ENCODE results near the gene DESI1.
"Not testable (repeated sequence)": the region's sequence is repeated elsewhere in the genome, so short reads cannot be mapped to it uniquely, and the experiment has no call there.

The DESI1 gene

DNA sequence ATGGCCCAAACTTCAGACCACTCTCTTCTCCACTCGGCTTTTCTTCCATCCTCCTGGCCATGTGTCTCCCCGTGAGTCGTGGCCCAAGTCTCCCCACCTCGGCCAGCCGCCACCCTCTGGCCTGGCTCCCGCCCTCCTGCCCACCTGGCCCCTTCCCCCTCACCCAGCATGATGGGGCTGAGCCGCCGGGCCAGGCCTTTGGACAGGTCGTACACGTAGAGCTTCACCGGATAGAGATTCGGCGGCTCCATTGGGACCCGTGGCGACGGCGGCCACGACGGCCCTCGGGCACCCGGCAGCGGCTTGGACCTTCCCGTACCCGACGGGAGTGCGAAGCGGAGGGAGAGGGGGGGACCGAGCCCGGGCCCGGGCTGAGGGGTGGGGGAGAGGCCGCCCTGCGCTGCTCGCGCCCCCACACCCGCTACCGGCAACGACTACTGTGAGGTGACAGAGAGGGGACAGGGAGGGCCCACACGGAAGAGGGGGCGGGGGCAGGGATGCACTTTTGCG, at the start of gene DESI1:
Gene DESI1 (minus strand): TSS at position 455 of the 510 bp plus-strand sequence. CDS start 204 bp downstream, at position 251.
- no peak for DNase-seq (ENCODE audit: low read depth in 2 of 2)

GRCh38 chr22:41668971-41669911, 48.4 kb upstream of the DESI1 start:
- no peak for DNase-seq (ENCODE audit: low read depth in 2 of 2)

DNA sequence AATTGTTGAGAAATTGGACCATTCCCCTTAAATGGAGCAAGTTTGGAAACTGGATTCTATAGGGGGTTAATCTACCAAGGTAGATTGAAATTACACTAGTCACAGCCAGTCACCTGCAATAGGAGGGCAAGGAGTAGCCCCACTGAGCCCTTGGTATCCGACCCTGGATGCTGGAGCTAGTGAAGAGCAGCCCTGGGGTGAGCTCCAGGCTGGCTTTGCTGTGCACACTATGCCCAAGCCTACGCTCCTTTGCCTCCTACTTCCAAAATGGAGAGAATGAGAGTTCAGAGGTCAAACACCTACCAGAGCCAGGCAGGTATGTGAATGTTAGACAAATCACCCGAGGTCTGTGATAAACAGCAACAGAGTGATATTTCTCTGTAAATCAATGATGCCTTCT, 44.1 kb upstream of the DESI1 start:
- no peak for DNase-seq (ENCODE audit: low read depth in 2 of 2)

- DNase-seq (ENCODE audit: low read depth in 2 of 2): no peak
Observed at GRCh38 chr22:41664490-41664889, 43.6 kb upstream of the DESI1 start.

GRCh38 chr22:41663594-41663993, 42.8 kb upstream of the DESI1 start:
- not testable (repeated sequence) for DNase-seq (ENCODE audit: low read depth in 2 of 2)

DNA sequence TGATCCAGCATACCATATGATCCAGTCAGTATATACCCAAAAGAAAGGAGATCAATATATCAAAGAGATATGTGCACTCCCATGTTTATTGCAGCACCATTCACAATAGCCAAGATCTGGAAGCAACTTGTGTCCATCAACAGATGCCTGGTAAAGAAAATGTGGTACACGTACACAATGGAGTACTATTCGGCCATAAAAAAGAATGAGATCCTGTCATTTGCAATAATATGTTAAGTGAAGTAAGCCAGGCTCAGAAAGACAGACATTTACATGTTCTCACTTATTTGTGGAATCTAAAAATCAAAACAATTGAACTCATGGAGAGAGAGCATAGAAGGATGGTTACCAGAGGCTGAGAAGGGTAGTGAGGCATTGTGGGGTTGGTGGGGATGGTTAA, 40.9 kb upstream of the DESI1 start:
- no peak for DNase-seq (ENCODE audit: low read depth in 2 of 2)

DNA sequence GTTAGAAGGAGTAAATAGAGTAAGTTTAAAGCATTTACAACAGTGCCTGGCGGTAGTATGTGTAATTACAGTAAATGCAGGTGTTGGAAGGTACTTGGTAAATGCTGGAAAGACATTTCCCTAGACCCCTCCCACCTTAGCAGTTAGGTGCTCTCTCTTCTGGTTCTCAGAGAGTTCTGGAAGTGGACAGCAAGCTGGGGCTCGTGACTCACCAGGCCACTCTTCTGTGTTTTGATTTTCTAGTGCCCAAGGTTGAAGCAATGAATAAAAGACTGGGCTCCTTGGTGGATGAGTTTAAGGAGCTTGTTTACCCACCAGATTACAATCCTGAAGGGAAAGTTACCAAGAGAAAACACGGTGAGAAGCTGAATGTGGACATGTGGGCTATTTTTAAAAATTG, 40.2 kb upstream of the DESI1 start:
- DNase-seq (ENCODE audit: low read depth in 2 of 2): no peak

- DNase-seq (ENCODE audit: low read depth in 2 of 2): no peak
Observed at GRCh38 chr22:41660416-41660815, 39.6 kb upstream of the DESI1 start.

GRCh38 chr22:41659941-41660340, 39.1 kb upstream of the DESI1 start:
- DNase-seq (ENCODE audit: low read depth in 2 of 2): no peak

GRCh38 chr22:41658869-41659268, 38.0 kb upstream of the DESI1 start:
- no peak for DNase-seq (ENCODE audit: low read depth in 2 of 2)

- no peak for DNase-seq (ENCODE audit: low read depth in 2 of 2)
Observed at GRCh38 chr22:41657709-41658108, 36.9 kb upstream of the DESI1 start.

- no peak for DNase-seq (ENCODE audit: low read depth in 2 of 2)
Observed at GRCh38 chr22:41656556-41656955, 35.7 kb upstream of the DESI1 start.

GRCh38 chr22:41654322-41654721, 33.5 kb upstream of the DESI1 start:
- DNase-seq (ENCODE audit: low read depth in 2 of 2): no peak

DNA sequence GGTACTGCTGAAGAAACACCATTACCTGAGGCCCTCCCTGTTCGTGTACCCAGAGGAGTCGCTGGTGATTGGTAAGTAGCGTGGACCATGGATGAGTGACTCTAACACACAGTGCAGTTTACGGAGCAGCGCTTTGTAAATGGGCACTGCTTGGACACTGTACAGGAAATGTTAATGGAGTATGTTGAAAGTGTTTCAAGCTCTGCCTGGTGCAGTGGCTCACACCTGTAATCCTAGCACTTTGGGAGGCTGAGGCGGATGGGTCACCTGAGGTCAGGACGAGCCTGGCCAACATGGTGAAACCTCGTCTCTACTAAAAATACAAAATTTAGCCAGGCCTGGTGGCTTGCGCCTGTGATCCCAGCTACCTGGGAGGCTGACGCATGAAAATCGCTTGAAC, 30.0 kb upstream of the DESI1 start:
- DNase-seq (ENCODE audit: low read depth in 2 of 2): no peak

DNA sequence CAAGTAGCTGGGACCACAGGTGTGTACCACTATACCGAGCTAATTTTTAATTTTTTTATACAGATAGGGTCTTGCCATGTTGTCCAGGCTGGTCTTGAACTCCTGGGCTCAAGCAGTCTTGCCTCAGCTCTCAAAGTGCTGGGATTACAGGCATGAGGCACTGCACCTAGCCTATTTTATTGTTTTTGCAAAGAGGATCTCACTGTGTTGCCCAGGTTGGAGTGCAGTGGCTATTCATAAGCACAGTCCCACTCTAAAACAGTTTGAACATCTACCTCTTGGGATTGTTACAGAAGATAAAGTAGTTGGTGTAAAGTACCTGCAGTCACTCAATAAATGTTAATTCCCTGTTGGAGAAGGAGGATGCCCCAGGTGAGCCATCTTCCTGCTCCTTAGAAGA, 29.4 kb upstream of the DESI1 start:
- no peak for DNase-seq (ENCODE audit: low read depth in 2 of 2)

DNA sequence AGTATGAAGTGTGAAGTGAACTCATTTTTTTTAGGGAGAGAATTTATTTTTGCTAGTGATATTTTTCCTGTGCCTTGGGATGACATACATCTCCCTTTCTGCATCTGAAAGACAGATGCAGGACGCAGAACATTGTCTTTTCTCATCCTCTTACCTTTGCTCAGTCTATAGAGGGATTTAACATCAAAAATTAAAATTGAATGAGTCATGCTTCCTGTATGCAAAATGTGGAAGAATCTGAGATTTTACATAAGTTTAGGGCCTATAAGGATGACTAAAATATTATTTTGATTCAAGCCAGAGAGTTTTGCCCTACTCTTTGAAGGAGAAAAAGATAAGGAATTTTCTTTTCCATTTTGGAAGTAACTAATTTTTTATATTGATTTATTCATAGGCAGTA, 27.6 kb upstream of the DESI1 start:
- DNase-seq (ENCODE audit: low read depth in 2 of 2): no peak

GRCh38 chr22:41647771-41648170, 26.9 kb upstream of the DESI1 start:
- DNase-seq (ENCODE audit: low read depth in 2 of 2): no peak

DNA sequence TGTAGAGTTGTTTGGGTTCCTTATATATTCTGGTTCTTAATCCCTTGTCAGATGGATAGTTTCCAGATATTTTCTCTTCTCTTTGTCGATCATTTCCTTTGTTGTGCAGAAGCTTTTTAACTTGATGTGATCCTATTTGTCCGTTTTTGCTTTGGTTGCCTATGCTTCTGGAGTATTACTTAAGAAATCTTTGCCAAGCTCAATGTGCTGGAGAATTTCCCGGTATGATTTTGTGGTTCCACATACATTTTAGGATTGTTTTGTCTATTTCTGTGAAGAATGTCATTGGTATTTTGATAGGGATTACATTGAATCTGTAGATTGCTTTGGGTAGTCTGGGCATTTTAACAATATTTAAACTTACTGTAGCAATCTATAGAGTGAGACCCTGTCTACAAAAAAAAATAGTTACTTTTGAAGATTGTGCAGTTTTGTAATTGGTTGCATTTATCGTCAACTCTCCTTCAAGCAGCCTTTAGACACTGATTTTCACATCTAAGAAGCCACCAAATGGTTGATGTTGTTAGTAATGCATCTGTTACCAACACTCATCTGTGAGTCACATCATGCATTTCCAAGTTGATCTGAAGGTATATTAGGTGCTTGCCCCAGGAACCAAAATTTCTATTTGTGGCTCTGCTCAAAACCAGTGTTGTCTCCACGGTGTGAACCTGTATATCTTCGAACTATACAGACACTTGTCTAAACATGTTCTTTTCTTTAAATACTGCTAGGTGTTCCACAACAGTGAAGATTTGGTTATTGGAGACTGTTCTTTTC, 21.7 kb upstream of the DESI1 start:
- no peak for DNase-seq (ENCODE audit: low read depth in 2 of 2)

- DNase-seq (ENCODE audit: low read depth in 2 of 2): no peak
Observed at GRCh38 chr22:41641854-41642253, 21.0 kb upstream of the DESI1 start.

DNA sequence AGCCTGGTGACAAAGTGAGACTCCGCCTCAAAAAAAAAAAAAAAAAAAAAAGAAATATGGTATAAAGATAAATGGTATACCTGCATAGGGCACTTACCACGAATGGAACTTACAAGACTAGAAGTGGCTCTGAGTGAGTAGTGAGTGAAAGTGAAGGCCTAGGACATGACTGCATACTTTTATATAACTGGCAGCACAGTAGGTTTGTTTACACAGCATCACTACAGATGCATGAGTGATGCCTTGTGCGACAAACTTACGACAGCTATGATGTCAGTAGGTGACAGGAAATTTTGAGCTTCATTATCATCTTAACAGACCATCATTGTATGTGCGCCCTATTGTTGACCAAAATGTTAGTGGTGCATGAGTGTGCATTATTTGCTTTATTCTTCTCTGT, 17.9 kb upstream of the DESI1 start:
- DNase-seq (ENCODE audit: low read depth in 2 of 2): no peak

DNA sequence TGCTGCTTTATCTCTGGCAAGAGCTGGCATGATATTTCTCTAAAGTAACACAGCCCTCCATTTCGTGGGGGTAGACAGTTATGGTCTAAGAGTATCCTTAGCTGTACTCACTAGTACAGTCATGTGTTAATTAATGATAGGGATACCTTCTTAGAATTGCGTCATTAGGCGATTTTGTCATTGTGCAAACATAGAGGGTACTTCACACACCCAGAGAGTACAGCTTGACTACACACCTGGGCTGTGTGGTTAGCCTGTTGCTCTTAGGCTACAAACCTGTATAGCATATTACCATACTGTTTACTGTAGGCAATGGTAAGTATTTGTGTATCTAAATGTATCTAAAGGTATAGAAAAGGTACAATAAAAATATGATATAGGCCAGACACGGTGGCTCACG, 17.3 kb upstream of the DESI1 start:
- no peak for DNase-seq (ENCODE audit: low read depth in 2 of 2)

GRCh38 chr22:41637623-41638022, 16.8 kb upstream of the DESI1 start:
- DNase-seq (ENCODE audit: low read depth in 2 of 2): not testable (repeated sequence)

DNA sequence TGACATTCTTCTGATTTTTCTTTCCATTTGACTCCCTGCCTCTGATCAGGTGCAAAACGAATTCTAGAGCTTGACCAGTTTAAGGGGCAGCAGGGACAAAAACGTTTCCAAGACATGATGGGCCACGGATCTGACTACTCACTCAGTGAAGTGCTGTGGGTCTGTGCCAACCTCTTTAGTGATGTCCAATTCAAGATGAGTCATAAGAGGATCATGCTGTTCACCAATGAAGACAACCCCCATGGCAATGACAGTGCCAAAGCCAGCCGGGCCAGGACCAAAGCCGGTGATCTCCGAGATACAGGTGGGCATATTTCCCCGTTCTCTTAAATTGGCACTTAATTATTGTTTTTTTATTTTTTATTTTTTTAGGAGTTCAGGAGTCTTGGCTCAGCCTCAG, 15.6 kb upstream of the DESI1 start:
- no peak for DNase-seq (ENCODE audit: low read depth in 2 of 2)

All from stimulated activated CD4-positive, alpha-beta T cell treated with anti-CD3 and anti-CD28 coated beads, Interleukin-12 subunit alpha, Interleukin-12 subunit beta, amount 100 ng/mL, for 24 hours (primary cell).